ENCODE results near the gene DPEP2NB.
"Not testable (repeated sequence)": the region's sequence is repeated elsewhere in the genome, so short reads cannot be mapped to it uniquely, and the experiment has no call there.

The DPEP2NB gene

DNA sequence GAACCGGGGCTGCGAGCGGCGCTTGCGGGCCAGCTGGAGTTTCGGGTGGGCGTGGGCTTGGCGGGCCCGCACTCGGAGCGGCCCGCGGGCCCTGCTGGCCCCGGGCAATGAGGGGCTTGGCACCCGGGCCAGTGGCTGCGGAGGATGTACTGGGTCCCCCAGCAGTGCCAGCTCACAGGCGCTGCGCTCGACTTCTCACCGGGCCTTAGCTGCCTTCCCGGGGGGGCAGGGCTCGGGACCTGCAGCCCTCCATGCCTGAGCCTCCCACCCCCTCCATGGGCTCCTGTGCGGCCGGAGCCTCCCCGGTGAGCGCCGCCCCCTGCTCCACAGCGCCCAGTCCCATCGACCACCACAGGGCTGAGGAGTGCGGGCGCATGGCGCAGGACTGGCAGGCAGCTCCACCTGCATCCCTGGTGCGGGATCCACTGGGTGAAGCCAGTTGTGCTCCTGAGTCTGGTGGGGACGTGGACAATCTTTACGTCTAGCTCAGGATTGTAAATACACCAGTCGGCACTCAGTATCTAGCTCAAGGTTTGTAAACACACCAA, 17.4 kb downstream of the DPEP2NB start:
- not testable (repeated sequence) for H3K27me3 ChIP-seq (ENCODE audit: insufficient read depth, poor library complexity, severe bottlenecking); H3K9me3 ChIP-seq (ENCODE audit: severe bottlenecking); DNase-seq (ENCODE audit: low spot score); H3K4me3 ChIP-seq (ENCODE audit: severe bottlenecking); ATAC-seq (ENCODE audit: low read depth); H3K36me3 ChIP-seq (ENCODE audit: low read depth); H3K4me1 ChIP-seq (ENCODE audit: insufficient read depth, poor library complexity, severe bottlenecking); H3K27ac ChIP-seq (ENCODE audit: poor library complexity, severe bottlenecking)

DNA sequence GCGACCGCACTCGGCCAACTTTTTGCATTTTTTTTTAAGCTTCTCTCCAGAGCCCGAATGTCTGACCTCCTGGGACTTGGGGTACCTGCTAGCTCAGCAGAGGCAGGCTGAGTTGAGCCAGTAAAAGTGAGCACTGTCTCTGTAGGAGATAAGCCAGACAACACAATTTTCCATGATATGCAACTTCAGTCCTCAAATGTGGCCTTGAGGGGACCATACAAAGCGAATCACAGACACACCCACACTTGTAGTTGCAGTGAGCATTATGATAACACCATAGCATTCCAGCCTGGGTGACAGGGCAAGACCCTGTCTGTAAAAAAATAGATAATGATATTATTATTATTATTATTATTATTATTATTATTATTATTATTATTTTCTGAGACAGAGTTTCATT, 19.0 kb downstream of the DPEP2NB start:
- Histone ChIP-seq H3K27me3 (ENCODE audit: insufficient read depth, poor library complexity, severe bottlenecking) (no peaks in the 10 kb centered on the region), H3K9me3 (ENCODE audit: severe bottlenecking) (no peaks in the 10 kb centered on the region), H3K27ac (ENCODE audit: poor library complexity, severe bottlenecking) (no peak overlapping the region), H3K4me3 (ENCODE audit: severe bottlenecking) (no peak overlapping the region), H3K4me1 (ENCODE audit: insufficient read depth, poor library complexity, severe bottlenecking) (no peaks in the 10 kb centered on the region), H3K36me3 (ENCODE audit: low read depth) (no peaks in the 10 kb centered on the region)
- ATAC-seq (ENCODE audit: low read depth) (no peak), DNase-seq (ENCODE audit: low spot score) (no peak)
- TF ChIP-seq, protein P1, sequence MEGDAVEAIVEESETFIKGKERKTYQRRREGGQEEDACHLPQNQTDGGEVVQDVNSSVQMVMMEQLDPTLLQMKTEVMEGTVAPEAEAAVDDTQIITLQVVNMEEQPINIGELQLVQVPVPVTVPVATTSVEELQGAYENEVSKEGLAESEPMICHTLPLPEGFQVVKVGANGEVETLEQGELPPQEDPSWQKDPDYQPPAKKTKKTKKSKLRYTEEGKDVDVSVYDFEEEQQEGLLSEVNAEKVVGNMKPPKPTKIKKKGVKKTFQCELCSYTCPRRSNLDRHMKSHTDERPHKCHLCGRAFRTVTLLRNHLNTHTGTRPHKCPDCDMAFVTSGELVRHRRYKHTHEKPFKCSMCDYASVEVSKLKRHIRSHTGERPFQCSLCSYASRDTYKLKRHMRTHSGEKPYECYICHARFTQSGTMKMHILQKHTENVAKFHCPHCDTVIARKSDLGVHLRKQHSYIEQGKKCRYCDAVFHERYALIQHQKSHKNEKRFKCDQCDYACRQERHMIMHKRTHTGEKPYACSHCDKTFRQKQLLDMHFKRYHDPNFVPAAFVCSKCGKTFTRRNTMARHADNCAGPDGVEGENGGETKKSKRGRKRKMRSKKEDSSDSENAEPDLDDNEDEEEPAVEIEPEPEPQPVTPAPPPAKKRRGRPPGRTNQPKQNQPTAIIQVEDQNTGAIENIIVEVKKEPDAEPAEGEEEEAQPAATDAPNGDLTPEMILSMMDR (IDR thresholded peaks at IDR 0.05; ENCODE audit: poor library complexity, severe bottlenecking) = no peak

DNA sequence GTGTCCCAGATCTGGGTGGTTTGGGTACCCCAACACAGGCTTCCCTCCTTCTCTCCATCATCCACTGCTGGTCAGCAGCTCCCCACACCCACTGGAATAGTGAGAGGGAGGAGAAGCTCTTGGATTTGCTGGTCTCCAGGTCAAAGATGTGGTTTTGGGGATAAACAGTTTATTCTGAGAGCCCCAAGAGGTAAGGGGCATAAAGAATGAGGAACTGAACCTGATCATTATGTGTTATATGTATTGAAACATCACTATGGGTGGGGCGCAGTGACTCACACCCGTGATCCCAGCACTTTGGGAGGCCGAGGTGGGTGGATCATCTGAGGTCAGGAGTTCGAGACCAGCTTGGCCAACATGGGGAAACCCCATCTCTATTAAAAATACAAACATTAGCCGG, 20.3 kb downstream of the DPEP2NB start:
- no peaks in the 10 kb centered on the region for H3K36me3 ChIP-seq (ENCODE audit: low read depth)

DNA sequence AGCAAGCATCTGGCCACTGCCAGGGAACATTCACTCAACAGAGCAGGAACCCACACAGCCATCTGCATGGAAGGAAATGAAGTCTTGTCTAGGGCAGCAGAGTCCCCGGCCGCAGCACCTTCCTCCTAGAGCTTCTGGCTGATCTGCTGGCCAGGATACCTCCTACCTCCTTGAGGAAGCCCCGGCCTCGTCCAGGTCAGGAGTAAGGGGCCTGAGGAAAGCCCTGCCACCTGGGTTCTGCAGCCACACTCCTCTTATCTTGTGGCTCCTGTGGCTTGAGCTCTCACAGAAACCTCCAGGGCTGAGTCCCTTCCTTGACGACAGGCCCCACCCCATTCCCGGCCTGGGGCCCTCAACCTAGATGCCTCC, 21.7 kb downstream of the DPEP2NB start:
- not testable (repeated sequence) for ATAC-seq (ENCODE audit: low read depth); H3K27ac ChIP-seq (ENCODE audit: poor library complexity, severe bottlenecking); H3K4me3 ChIP-seq (ENCODE audit: severe bottlenecking); DNase-seq (ENCODE audit: low spot score); H3K4me1 ChIP-seq (ENCODE audit: insufficient read depth, poor library complexity, severe bottlenecking); H3K27me3 ChIP-seq (ENCODE audit: insufficient read depth, poor library complexity, severe bottlenecking); H3K9me3 ChIP-seq (ENCODE audit: severe bottlenecking); H3K36me3 ChIP-seq (ENCODE audit: low read depth)

More for the DNA sequence above, 20.3 kb downstream of the DPEP2NB start:
- H3K27me3 ChIP-seq (ENCODE audit: insufficient read depth, poor library complexity, severe bottlenecking) = no peaks in the 10 kb centered on the region
- no peaks in the 10 kb centered on the region for H3K4me1 ChIP-seq (ENCODE audit: insufficient read depth, poor library complexity, severe bottlenecking)
- no peak for ATAC-seq (ENCODE audit: low read depth)
- DNase-seq (ENCODE audit: low spot score) = no peak
- no peak overlapping the region for H3K27ac ChIP-seq (ENCODE audit: poor library complexity, severe bottlenecking)
- H3K9me3 ChIP-seq (ENCODE audit: severe bottlenecking) = no peaks in the 10 kb centered on the region
- no peak overlapping the region for H3K4me3 ChIP-seq (ENCODE audit: severe bottlenecking)
- TF ChIP-seq, protein P1 (IDR thresholded peaks at IDR 0.05; ENCODE audit: poor library complexity, severe bottlenecking) = no peak

DNA sequence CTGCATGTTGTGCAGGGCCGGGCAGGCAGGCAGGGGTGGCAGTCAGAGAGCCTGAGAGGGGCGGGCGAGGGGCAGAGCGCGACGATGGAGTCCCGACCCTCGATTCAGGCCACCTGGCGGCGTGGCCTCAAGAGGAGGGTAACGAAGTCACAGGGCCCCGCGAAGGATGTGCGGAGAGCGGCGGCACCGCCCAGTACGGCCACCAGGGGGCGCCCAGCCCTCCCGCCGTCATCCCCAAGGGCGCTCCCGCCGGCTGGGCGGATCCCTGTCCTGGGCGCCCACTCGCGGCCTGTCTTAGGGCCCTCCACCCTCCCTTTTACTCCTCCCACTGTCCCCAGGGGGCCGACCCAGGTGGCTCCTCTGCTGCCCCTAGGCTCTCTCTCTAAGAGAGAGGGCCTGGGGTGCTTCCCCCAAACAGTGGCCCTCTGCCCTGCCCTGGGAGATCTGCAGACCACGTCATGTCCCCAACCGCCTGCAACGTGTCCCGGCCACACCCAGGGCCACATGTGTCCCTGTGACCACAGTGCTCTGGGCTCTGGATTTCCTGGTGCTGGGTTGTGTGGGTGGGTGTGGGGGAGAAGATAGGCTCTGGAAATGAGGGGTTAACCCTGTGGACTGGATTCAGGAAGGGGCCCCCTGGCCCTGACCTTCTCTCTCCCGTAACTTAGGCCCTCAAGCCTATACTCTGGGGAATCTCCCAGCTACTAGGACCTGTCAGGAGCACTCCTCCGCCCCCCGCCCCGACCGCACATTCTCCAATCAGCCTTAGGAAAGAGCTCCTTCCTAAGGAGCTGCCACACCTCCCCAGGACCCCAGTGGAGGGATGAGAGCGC, 22.3 kb downstream of the DPEP2NB start:
- Histone ChIP-seq H3K9me3 (ENCODE audit: severe bottlenecking) (no peaks in the 10 kb centered on the region), H3K36me3 (ENCODE audit: low read depth) (no peaks in the 10 kb centered on the region), H3K4me3 (ENCODE audit: severe bottlenecking) (no peak overlapping the region), H3K27ac (ENCODE audit: poor library complexity, severe bottlenecking) (no peak overlapping the region), H3K4me1 (ENCODE audit: insufficient read depth, poor library complexity, severe bottlenecking) (no peaks in the 10 kb centered on the region), H3K27me3 (ENCODE audit: insufficient read depth, poor library complexity, severe bottlenecking) (no peaks in the 10 kb centered on the region)
- TF ChIP-seq, protein P1 (IDR thresholded peaks at IDR 0.05; ENCODE audit: poor library complexity, severe bottlenecking) = peak; percentile 98
- no peak for DNase-seq (ENCODE audit: low spot score)
- ATAC-seq (ENCODE audit: low read depth) = peak; percentile 90

Data from RWPE2 (cell line).